GM12875 (cell line): Measurements from ENCODE around the gene KIAA0319L.
A peak's percentile ranks its signal among the peaks of the same experiment; 100 is the strongest.
"Not testable (repeated sequence)": the region's sequence is repeated elsewhere in the genome, so short reads cannot be mapped to it uniquely, and the experiment has no call there.

Experiments
- H3K4me3 ChIP-seq: one replicate; pipeline ENCODE4 v1.5.1; 2011; ENCODE audit warnings: low read depth, low read length, control low read depth
- TF ChIP-seq, protein P1 (sequence below): IDR thresholded peaks from 2 replicates; pipeline ENCODE4 v1.5.1; 2011; ENCODE audit warnings: low read depth, mild to moderate bottlenecking, control low read depth, inconsistent platforms, low read length, moderate library complexity, borderline replicate concordance; ENCODE audit not compliant: insufficient read depth

KIAA0319L gene

DNA sequence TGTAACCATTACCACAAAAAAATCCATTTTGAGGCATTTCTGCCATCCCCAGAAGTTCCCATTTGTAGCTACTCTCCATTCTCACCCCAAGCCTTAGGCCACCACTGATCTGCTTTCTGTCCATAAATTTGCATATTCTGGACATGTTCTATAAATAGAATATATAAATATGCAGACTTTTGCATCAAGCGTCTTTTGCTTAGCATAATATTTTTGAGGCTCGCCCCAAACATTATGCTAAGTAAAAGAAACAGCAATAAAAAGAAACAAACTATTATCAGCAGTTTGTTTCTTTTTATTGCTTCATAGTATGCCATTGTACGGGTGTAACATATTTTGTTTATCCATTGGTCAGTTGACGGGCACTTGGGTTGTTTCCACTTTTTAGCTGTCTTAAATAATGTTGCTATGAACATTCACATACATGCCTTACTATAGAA lies 23.8 kb upstream of the KIAA0319L start:
- TF ChIP-seq, protein P1, sequence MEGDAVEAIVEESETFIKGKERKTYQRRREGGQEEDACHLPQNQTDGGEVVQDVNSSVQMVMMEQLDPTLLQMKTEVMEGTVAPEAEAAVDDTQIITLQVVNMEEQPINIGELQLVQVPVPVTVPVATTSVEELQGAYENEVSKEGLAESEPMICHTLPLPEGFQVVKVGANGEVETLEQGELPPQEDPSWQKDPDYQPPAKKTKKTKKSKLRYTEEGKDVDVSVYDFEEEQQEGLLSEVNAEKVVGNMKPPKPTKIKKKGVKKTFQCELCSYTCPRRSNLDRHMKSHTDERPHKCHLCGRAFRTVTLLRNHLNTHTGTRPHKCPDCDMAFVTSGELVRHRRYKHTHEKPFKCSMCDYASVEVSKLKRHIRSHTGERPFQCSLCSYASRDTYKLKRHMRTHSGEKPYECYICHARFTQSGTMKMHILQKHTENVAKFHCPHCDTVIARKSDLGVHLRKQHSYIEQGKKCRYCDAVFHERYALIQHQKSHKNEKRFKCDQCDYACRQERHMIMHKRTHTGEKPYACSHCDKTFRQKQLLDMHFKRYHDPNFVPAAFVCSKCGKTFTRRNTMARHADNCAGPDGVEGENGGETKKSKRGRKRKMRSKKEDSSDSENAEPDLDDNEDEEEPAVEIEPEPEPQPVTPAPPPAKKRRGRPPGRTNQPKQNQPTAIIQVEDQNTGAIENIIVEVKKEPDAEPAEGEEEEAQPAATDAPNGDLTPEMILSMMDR = no peak
- no peak overlapping the region for H3K4me3 ChIP-seq

DNA sequence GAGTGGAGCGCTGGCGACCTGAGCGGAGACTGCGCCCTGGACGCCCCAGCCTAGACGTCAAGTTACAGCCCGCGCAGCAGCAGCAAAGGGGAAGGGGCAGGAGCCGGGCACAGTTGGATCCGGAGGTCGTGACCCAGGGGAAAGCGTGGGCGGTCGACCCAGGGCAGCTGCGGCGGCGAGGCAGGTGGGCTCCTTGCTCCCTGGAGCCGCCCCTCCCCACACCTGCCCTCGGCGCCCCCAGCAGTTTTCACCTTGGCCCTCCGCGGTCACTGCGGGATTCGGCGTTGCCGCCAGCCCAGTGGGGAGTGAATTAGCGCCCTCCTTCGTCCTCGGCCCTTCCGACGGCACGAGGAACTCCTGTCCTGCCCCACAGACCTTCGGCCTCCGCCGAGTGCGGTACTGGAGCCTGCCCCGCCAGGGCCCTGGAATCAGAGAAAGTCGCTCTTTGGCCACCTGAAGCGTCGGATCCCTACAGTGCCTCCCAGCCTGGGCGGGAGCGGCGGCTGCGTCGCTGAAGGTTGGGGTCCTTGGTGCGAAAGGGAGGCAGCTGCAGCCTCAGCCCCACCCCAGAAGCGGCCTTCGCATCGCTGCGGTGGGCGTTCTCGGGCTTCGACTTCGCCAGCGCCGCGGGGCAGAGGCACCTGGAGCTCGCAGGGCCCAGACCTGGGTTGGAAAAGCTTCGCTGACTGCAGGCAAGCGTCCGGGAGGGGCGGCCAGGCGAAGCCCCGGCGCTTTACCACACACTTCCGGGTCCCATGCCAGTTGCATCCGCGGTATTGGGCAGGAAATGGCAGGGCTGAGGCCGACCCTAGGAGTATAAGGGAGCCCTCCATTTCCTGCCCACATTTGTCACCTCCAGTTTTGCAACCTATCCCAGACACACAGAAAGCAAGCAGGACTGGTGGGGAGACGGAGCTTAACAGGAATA lies 20.1 kb upstream of the KIAA0319L start:
- H3K4me3 ChIP-seq = peak overlapping the region; percentile 54
- TF ChIP-seq, protein P1 = no peak

GRCh38 chr1:35576766-35577070 lies 19.5 kb upstream of the KIAA0319L start:
- H3K4me3 ChIP-seq = not testable (repeated sequence)

GRCh38 chr1:35576061-35576765 lies 19.0 kb upstream of the KIAA0319L start:
- H3K4me3 ChIP-seq = no peak overlapping the region
- TF ChIP-seq, protein P1 = no peak

GRCh38 chr1:35575416-35575958 lies 18.3 kb upstream of the KIAA0319L start:
- H3K4me3 ChIP-seq = no peak overlapping the region
- TF ChIP-seq, protein P1 = no peak

DNA sequence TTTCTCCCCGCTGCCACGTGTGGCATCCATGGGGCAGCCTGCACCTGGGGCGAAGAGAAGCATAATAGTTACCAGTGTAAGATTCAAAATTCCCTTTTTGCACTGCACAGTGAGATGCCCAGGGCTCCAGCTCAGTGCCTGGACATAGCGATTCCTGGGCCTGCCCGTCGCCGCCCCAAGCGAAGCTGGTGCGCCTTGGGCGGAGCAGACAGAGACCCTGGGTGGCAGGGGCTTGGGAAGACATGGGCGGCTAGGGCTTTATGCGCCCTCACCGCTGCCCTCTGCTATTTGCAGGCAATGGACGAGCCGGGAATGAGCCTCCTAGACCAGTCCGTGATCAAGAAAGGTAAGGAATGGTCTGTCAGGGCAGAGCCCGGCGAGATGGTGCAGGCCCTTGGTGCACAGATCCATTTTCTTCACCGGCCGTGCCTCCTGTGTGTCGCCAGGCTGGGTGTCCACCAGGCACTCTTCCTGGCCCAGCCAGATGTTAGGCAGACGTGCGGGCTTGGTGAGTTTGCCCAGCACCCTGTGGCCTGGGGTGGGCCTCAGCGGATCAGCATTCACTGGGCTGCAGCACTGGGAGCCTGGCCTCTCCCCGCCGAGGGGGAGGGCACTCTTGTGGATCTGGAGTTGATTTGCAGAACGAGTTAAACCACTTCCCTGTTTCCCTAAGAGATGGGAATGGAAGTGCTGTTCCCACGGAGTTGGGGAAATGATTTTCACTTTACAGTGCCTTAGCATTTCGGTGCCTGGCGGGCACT lies 17.6 kb upstream of the KIAA0319L start:
- no peak overlapping the region for H3K4me3 ChIP-seq
- TF ChIP-seq, protein P1 = no peak

DNA sequence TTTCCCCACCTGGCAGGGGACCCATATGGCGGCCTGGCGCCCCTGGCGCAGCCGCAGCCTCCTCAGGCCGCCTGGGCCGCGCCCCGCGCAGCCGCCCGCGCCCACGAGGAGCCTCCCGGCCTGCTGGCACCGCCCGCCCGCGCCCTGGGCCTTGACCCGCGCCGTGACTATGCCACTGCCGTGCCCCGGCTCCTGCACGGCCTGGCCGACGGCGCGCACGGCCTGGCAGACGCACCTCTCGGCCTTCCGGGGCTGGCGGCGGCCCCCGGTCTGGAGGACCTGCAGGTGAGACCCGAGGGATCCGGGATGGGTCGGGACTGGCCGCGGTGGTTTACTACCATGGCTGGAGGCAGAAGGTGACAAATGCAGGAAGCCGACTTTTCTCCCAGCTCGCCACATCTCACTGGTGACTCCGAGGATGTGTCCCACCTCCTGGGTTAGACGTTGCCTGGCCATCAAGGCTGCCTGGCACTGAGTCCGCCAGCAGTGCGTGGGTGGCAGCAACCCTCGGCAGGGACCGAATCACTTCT lies 17.0 kb upstream of the KIAA0319L start:
- no peak overlapping the region for H3K4me3 ChIP-seq
- TF ChIP-seq, protein P1 = no peak
